ENCODE measurements around the gene RNF213.
"Not testable (repeated sequence)": the region's sequence is repeated elsewhere in the genome, so short reads cannot be mapped to it uniquely, and the experiment has no call there.

DNA sequence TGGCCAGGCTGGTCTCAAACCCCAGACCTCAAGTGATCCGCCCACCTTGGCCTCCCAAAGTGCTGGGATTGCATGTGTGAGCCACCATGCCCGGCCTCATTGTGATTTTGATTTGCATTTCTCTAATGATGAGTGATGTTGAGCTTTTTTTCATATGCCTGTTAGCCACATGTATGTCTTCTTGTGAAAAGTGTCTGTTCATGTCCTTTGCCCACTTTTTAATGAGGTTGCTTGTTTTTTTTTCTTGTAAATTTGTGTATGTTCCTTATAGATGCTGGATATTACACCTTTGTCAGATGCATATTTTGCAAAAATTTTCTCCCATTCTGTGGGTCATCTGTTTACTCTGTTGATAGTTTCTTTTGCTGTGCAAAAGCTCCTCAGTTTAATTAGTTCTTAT, 40.1 kb downstream of the RNF213 start:
- not testable (repeated sequence) for TF ChIP-seq POLR2AphosphoS5 (IDR thresholded peaks at IDR 0.05; ENCODE audit: low read depth); GABPA (IDR thresholded peaks at IDR 0.05; ENCODE audit: low read depth); SPI1 (IDR thresholded peaks at IDR 0.05; ENCODE audit: borderline replicate concordance, low read depth)
- TF ChIP-seq, protein P1, sequence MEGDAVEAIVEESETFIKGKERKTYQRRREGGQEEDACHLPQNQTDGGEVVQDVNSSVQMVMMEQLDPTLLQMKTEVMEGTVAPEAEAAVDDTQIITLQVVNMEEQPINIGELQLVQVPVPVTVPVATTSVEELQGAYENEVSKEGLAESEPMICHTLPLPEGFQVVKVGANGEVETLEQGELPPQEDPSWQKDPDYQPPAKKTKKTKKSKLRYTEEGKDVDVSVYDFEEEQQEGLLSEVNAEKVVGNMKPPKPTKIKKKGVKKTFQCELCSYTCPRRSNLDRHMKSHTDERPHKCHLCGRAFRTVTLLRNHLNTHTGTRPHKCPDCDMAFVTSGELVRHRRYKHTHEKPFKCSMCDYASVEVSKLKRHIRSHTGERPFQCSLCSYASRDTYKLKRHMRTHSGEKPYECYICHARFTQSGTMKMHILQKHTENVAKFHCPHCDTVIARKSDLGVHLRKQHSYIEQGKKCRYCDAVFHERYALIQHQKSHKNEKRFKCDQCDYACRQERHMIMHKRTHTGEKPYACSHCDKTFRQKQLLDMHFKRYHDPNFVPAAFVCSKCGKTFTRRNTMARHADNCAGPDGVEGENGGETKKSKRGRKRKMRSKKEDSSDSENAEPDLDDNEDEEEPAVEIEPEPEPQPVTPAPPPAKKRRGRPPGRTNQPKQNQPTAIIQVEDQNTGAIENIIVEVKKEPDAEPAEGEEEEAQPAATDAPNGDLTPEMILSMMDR (IDR thresholded peaks at IDR 0.05; ENCODE audit: insufficient read depth, low read length), result not testable (repeated sequence)
- TF ChIP-seq, protein P2, sequence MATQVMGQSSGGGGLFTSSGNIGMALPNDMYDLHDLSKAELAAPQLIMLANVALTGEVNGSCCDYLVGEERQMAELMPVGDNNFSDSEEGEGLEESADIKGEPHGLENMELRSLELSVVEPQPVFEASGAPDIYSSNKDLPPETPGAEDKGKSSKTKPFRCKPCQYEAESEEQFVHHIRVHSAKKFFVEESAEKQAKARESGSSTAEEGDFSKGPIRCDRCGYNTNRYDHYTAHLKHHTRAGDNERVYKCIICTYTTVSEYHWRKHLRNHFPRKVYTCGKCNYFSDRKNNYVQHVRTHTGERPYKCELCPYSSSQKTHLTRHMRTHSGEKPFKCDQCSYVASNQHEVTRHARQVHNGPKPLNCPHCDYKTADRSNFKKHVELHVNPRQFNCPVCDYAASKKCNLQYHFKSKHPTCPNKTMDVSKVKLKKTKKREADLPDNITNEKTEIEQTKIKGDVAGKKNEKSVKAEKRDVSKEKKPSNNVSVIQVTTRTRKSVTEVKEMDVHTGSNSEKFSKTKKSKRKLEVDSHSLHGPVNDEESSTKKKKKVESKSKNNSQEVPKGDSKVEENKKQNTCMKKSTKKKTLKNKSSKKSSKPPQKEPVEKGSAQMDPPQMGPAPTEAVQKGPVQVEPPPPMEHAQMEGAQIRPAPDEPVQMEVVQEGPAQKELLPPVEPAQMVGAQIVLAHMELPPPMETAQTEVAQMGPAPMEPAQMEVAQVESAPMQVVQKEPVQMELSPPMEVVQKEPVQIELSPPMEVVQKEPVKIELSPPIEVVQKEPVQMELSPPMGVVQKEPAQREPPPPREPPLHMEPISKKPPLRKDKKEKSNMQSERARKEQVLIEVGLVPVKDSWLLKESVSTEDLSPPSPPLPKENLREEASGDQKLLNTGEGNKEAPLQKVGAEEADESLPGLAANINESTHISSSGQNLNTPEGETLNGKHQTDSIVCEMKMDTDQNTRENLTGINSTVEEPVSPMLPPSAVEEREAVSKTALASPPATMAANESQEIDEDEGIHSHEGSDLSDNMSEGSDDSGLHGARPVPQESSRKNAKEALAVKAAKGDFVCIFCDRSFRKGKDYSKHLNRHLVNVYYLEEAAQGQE (IDR thresholded peaks at IDR 0.05; ENCODE audit: insufficient replicate concordance, low read depth), result not testable (repeated sequence)
